Activated CD8-positive, alpha-beta memory T cell treated with anti-CD3 and anti-CD28 coated beads, Interleukin-2, amount 50 U/mL, for 24 hours (primary cell): ENCODE results near the gene TMEM87B.
"Not testable (repeated sequence)": the region's sequence is repeated elsewhere in the genome, so short reads cannot be mapped to it uniquely, and the experiment has no call there.

Experiments used
- DNase-seq: peaks from one replicate; pipeline ENCODE4 v3.0.0-alpha.2; 2020; ENCODE audit errors: extremely low read depth

TMEM87B gene

GRCh38 chr2:112033600-112033999, 21.5 kb upstream of the TMEM87B start:
- no peak for DNase-seq

- DNase-seq = no peak
Observed at GRCh38 chr2:112034924-112035323, 20.1 kb upstream of the TMEM87B start.

DNA sequence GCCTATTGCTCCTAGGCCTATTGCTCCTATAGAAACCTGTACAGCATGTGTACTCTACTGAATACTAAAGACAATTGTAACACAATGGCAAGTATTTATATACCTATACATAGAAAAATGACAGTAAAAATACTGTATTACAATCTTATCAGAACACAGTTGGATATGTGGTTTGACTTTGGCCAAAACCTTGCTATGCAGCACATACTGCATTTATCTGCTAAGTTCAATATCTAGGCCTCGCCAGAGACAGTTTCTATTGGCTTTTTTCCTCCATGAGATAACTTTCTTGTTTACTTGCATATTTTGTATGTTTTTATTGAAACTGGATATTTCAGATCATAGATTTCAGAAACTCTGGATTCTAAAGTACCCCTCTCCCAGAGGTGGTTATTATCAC, 19.3 kb upstream of the TMEM87B start:
- DNase-seq = no peak

- DNase-seq = not testable (repeated sequence)
Observed at GRCh38 chr2:112039556-112039955, 15.5 kb upstream of the TMEM87B start.

DNA sequence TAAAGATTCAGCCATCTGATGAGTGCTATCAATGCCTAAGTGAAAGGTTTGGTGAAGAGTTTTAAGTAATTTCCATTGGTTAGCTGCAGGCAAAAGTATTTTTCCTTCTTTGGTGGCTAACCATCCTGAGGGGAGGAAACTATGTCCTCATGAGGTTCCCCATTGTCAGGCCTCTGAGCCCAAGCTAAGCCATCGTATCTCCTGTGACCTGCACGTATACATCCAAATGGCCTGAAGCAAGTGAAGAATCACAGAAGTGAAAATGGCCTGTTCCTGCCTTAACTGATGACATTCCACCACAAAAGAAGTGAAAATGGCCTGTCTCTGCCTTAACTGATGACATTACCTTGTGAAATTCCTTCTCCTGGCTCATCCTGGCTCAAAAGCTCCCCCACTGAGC, 15.0 kb upstream of the TMEM87B start:
- DNase-seq = not testable (repeated sequence)

- DNase-seq = not testable (repeated sequence)
Observed at GRCh38 chr2:112041460-112041859, 13.6 kb upstream of the TMEM87B start.

- no peak for DNase-seq
Observed at GRCh38 chr2:112045446-112046014, 9.5 kb upstream of the TMEM87B start.

DNA sequence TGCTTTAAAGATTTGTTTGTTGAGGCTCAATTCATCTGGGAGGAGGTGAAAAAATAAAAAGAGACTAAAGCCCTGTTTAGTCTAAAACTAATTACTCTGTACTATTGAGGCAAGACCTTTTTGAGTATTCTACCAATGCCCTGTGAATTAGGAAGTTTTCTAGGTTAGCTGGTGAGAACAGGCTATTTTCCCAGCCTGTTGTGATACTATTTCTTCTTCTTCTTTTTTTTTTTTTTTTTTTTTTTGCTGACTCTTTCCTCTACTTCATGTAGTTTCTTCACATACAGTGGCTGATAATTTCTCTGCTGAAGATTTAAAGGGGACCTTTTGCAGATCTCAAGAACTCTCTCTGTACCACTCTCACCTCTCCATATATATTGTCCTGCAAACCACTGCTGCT, 8.8 kb upstream of the TMEM87B start:
- DNase-seq = no peak

DNA sequence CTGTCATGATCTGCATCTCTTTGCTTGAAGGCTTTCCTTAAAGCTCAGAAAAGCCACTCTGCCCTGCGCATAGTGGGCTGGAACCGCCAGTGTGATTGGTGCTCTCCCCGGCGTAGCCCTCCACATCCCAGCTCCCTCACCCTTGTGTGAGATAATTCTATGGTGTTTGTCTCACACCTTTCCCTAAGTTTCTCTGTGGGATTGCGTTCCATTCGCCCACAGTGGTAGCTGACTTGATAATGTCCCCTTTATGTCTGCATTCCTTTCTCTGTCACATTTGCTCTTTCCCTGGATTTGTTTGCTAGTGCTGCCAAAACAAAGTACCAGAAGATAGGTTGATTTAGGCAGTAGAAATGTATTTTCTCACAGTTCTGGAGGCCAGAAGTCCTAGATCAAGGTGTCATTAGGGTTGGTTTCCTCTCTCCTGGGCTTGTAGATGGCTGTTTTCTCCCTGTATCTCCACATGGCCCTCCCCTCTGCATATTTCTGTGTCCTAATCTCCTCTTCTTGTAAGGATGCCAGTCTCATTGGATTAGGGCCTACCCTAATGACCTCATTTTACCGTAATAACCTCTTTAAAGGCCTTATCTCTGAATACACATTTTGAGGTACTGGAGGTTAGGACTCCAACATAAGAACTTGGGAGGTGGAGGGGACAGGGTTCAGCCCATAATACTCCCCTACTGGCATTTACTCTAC, 7.4 kb upstream of the TMEM87B start:
- DNase-seq = no peak

DNA sequence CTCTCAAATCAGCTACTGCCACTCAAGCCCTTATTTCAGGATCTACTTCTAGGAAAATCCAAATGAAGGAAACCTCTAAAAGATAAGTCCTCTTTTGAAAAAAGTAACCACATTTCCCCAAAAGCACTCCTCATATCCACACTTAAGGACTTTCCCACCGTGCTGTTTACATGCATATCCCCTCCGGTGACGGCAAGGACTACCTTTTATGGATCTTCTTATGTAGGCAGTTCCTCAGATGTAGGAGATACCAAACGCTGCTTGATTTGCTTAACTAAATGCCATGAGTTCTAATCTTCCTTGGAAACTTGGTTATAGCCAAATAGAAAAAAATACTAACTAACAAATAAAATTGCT, 6.9 kb upstream of the TMEM87B start:
- DNase-seq = no peak

GRCh38 chr2:112048887-112049286, 6.2 kb upstream of the TMEM87B start:
- no peak for DNase-seq

DNA sequence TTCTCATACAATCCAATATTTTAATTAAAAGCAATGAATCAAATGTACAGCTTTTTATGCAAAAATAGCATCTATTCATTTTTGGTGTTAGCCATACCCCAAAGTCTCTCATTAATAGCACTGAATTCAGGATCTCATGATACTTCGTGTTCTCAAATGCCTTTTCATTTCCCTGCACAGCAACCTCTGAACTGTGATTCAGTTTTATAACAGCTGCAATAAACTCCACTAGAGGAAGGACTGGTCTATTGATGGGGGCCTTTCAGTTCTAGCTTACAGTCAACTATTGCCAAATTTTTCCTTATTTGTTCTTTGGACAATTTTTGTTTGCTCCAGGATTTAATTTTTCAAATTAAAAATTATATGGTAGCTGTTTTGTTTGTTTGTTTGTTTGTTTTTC, 4.8 kb upstream of the TMEM87B start:
- DNase-seq = no peak

GRCh38 chr2:112053917-112054846, 887 bp upstream of the TMEM87B start:
- peak; percentile 94 for DNase-seq

DNA sequence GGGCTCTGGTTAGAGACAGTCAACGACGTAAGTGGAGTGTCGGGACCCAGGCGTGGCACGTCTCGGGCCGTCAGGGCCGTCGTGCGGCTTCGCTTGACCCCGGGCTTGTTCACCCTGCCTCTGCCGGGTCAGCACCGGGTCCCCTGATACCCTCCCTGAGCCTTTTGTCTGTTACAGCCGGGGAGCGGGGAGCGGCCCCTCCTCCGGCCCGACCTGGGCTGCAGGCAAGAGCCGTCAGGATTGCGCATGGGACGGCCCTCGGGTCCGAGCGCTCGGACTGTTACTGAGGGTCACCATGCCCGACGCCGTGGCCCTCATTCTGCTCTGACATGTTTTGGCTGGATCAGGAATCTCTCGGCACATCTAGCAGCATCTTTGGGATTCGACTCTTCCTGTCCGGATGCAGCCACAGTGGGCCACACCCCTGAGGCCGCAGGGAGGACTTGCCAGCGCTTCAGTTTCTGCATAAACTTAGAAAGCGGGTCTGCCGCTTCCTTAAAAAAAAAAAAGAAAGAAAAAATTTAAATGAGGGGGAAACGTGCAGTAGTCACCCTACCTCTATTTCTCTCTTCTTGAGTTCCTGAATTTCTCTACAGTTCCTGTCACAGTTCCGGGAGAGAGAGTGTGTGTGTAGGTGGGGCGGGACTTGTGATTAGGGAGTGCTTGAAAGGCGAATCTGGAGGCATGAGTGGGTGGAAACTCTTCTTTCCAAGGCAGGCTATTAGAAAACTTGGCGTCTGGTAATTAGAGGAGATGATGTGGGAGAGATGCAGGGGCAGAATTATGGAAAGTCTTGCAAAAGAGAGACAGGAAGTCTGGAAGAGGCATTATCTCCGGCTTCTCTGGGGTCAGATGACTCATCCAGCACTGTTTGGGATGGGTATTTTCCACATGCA, 909 bp downstream of the TMEM87B start:
- no peak for DNase-seq

DNA sequence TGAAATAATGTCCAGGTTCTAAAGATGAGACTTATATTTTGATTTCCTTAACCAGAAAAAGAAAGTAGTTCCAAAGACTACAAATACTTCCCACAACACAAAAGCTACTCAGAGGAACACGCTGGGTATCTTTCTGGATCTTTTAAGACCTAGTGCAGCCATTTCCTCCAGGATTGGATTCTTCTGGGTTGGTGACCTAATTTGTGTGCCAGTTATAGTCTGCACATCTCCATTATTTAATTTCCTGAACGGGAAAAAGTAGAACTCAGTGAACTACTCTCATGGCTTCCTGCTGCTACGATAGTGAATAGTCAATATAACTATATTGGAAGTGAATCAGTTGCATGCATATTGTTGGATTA, 1.5 kb downstream of the TMEM87B start:
- no peak for DNase-seq

GRCh38 chr2:112059671-112060070, 4.6 kb downstream of the TMEM87B start:
- DNase-seq = no peak

DNA sequence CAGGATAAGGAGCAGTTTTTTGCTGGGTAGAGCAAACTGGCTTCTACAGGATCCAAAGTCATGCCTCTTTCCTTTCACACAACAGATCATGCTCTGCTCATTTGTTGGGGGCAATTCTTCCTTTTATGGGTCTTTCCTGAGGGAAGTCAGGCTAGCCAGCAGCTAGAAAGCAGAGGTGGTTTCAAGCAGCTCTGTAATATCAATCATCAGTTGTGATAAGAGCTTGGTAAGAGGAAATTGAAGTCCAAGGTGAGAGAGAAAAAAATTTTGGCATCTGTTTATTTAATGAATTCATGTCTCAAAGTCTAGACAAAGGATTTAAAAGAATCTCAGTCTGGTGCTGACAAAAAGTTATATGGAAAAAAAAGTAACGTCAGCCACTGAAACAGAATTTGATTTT, 6.2 kb downstream of the TMEM87B start:
- DNase-seq = no peak

DNA sequence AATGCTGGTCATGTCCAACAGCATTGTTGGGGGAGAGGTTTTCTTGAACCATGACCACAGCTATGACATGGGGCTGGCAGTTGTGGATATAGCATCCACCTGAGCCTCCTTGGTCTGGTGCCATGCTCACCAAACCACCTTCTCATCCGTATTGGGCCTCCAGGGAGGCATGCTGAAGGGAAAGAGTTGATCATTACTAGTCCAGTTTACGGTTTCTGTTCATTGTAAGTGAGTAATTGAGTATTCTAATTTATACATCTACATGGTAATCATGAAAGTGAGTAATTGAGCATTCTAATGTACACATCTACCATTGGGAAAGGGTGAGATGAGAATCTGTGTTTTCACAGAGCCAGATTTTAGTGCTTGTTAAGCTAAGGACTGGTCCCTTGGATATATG, 6.8 kb downstream of the TMEM87B start:
- no peak for DNase-seq

DNA sequence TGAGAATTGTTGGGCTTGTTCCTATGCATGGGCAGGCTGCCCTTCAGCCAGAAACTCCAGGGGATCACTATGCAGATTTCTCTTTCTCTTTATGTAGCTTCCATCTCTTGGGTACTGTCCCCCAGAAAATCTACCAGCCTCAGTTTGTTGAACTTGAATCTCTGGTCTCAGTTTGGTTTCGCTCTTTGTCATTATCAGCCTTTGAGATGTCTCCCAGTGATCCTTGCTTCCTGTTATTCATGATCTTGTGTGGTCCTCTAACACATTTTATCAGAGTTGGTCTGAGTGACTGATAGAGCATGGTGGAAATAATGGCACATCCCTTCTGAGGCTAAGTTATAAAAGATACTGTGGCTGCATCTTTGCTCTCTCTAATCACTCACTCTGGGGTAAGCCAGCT, 7.8 kb downstream of the TMEM87B start:
- DNase-seq = no peak

DNA sequence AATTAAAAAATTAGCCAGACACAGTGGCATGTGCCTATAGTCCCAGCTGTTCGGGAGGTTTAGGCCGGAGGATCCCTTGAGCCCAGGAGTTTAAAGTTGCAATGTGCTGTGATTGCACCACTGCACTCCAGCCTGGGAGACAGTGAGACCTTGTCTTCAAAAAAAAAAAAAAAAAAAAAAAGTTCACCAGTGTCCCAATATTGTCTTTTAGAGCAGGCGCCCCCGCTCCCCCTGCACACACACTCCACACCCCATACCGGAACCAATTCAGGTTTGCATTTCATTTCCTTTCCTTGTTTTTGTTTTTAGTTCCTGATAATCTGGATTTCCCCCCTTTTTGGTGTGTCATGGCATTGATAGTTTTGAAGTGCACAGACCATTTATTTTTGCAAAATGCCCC, 10.4 kb downstream of the TMEM87B start:
- no peak for DNase-seq

GRCh38 chr2:112065966-112066365, 10.9 kb downstream of the TMEM87B start:
- no peak for DNase-seq

- DNase-seq = not testable (repeated sequence)
Observed at GRCh38 chr2:112069794-112070193, 14.7 kb downstream of the TMEM87B start.
